H7 (cell line): Measurements from ENCODE around the gene GAK. TPM values are rescaled to one million over a fixed set of nuclear protein-coding genes. Genes with fewer than 3 reads are reported as not detected.
A peak's percentile ranks its signal among the peaks of the same experiment; 100 is the strongest.
"Not testable (repeated sequence)": the region's sequence is repeated elsewhere in the genome, so short reads cannot be mapped to it uniquely, and the experiment has no call there.

ENCODE experiments used
- DNase-seq: peaks from one replicate; pipeline ENCODE4 v3.0.0; 2012
- H3K27me3 ChIP-seq: 2 replicates; pipeline ENCODE4 v1.6.0; 2011; ENCODE audit warnings: mild to moderate bottlenecking, low read length; ENCODE audit not compliant: control insufficient read depth, insufficient read depth
- H3K36me3 ChIP-seq: replicated peaks from 2 replicates; pipeline ENCODE4 v1.5.1; 2011; ENCODE audit warnings: low read length; ENCODE audit not compliant: control insufficient read depth, insufficient read depth
- H3K4me3 ChIP-seq: 2 replicates; pipeline ENCODE4 v1.5.1; 2011; ENCODE audit warnings: low read depth, mild to moderate bottlenecking, control low read depth, low read length, moderate library complexity; ENCODE audit not compliant: insufficient read depth
- total RNA-seq: library from RNA; depleted of rRNA; stranded (reverse); fragments of >200 nt; shearing (Covaris generic); gene quantifications from 2 replicates; pipeline ENCODE4 v1.2.3, GENCODE V29; 2014

GAK gene
- total RNA-seq, 1 experiment from 2014 or later, result 77.4 TPM

DNA sequence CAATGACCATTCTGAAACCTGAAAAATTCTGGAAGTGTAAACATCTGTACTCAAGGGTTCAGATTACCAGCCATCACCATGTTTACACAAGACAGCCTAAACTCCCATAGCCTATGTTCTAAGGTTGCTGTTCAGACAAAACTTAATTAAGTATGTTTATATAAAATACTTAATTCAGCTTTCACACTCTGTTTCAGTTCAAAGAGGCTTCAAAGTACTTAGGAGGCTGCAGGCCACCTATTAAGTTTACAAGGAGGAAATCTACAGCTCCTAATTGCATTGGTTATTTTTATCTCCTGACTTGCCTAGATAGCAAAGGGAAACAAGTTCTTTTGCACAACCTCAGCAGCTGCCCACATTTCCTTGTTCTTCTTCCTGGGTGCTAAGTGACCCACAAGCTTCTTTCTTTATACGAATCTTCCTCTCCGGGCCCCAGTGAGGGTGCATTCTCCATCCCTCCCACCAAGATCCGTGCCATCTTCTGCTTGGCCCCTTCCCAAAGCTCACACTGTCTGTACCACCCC, 2.0 kb downstream of the GAK start:
- peak; percentile 17 for DNase-seq
- no peaks in the 10 kb centered on the region for H3K27me3 ChIP-seq
- H3K36me3 ChIP-seq, result no peaks in the 10 kb centered on the region
- H3K4me3 ChIP-seq, result no peak overlapping the region

DNA sequence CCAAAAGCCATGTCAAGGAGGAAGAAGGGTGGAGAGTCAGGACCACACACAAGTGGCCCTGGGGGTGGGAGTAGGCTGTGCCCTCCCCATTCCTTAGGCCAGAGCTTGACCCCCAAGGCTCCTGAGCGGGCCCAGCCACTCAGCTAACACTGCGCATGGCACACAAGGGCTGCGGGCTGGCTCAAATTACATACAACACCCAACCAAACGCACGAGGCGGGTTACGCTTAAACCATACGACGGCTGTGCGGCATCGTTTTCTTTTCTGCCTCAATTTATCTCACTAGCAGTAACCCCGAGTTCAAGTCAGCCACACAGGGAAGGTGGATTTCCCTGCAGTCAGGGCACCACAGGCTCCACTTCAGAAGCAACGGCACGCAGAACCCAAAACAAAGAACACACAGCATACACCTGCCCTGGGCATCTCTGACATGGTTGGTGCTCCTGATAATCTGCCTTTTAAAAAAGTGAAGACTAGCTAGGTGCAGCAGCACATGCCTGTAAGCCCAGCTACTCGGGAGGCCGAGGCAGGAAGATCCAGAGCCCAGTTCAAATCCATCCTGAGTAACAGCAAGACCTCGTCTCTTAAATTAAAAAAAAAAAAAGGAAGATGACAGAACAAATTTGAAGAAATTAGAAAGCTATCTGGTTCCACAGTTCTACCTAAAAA, 2.9 kb downstream of the GAK start:
- DNase-seq, result peak; percentile 15
- Histone ChIP-seq H3K36me3 (no peaks in the 10 kb centered on the region), H3K4me3 (no peak overlapping the region), H3K27me3 (no peaks in the 10 kb centered on the region)

- H3K4me3 ChIP-seq, H3K27me3 ChIP-seq, H3K36me3 ChIP-seq: not testable (repeated sequence)
- DNase-seq, result peak; percentile 48
These were observed 4.5 kb downstream of the GAK start for GRCh38 chr4:927566-927965.

- peak; percentile 93 for DNase-seq
- H3K36me3 ChIP-seq, result no peaks in the 10 kb centered on the region
- no peaks in the 10 kb centered on the region for H3K27me3 ChIP-seq
- H3K4me3 ChIP-seq, result no peak overlapping the region
These were observed 5.6 kb downstream of the GAK start for GRCh38 chr4:926538-926937.

DNA sequence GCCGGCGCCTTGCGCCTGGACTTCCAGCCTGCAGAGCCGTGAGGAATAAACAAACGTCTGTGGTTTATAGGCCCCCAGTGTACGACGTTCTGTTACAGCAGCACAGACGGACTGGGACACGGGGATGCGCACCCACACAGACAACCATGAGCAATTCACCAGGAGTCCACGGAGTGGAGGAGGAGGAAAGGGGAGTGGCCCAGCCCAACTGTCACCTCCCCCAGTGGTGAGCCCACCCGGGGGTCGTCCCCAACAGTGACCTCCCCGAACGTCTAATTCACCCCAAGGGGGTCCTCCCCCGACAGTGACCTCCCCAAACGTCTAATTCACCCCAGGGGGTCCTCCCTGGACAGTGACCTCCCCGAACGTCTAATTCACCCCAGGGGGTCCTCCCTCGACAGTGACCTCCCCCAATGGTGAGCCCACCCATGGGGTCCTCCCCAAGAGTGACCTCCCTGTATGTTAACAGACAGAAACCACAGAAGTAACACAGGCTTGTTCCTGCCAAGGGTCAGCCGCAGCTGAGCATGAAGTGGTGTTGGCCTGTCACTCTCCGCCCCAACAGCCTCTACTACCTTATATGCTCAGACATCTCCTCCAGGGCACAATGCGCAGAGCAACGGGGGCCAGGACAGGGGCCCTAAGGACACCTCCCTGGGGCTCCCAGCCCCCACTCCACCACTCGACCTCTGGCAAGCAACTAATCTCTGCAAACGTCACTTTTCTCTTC, 6.2 kb downstream of the GAK start:
- no peaks in the 10 kb centered on the region for H3K36me3 ChIP-seq
- DNase-seq, result peak; percentile 39
- no peaks in the 10 kb centered on the region for H3K27me3 ChIP-seq
- H3K4me3 ChIP-seq, result no peak overlapping the region

GRCh38 chr4:925171-925570, 6.9 kb downstream of the GAK start:
- DNase-seq, result peak; percentile 32
- no peaks in the 10 kb centered on the region for H3K27me3 ChIP-seq
- no peak overlapping the region for H3K4me3 ChIP-seq
- no peaks in the 10 kb centered on the region for H3K36me3 ChIP-seq

- DNase-seq, result peak; percentile 59
- no peaks in the 10 kb centered on the region for H3K36me3 ChIP-seq
- no peak overlapping the region for H3K4me3 ChIP-seq
- no peaks in the 10 kb centered on the region for H3K27me3 ChIP-seq
These were observed 7.7 kb downstream of the GAK start for GRCh38 chr4:924107-925096.

- no peaks in the 10 kb centered on the region for H3K27me3 ChIP-seq
- peak; percentile 16 for DNase-seq
These were observed 10.2 kb downstream of the GAK start for GRCh38 chr4:921830-922331.

DNA sequence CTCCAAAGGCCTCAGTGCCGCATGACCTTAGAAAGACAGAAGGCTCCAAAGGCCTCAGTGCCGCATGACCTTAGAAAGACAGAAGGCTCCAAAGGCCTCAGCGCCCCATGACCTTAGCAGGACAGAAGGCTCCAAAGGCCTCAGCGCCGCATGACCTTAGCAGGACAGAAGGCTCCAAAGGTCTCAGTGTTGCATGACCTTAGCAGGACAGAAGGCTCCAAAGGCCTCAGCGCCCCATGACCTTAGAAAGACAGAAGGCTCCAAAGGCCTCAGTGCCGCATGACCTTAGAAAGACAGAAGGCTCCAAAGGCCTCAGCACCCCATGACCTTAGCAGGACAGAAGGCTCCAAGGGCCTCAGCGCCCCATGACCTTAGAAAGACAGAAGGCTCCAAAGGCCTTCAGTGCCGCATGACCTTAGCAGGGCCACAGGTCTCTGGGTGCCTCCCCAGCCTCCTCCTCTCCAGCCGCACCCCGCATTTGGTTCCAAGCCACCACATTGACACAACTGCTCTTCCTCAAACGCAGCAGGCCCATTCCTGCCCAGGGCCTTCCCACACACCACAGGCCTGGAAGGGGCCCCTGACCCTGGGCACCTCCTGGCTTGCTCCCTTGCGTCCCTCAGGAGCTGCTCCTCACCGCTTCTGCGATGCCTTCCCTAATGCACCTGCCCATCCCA, 13.0 kb downstream of the GAK start:
- peak; percentile 39 for DNase-seq
- H3K27me3 ChIP-seq, H3K36me3 ChIP-seq, H3K4me3 ChIP-seq: not testable (repeated sequence)

More at GRCh38 chr4:921830-922331, 10.2 kb downstream of the GAK start:
- no peaks in the 10 kb centered on the region for H3K36me3 ChIP-seq
- H3K4me3 ChIP-seq, result no peak overlapping the region

- not testable (repeated sequence) for H3K36me3 ChIP-seq, H3K4me3 ChIP-seq, H3K27me3 ChIP-seq, DNase-seq
These were observed 13.5 kb downstream of the GAK start for GRCh38 chr4:918591-918990.

- H3K27me3 ChIP-seq, result no peaks in the 10 kb centered on the region
- H3K4me3 ChIP-seq, result no peak overlapping the region
- no peak for DNase-seq
- no peaks in the 10 kb centered on the region for H3K36me3 ChIP-seq
These were observed 14.1 kb downstream of the GAK start for GRCh38 chr4:917992-918391.

DNA sequence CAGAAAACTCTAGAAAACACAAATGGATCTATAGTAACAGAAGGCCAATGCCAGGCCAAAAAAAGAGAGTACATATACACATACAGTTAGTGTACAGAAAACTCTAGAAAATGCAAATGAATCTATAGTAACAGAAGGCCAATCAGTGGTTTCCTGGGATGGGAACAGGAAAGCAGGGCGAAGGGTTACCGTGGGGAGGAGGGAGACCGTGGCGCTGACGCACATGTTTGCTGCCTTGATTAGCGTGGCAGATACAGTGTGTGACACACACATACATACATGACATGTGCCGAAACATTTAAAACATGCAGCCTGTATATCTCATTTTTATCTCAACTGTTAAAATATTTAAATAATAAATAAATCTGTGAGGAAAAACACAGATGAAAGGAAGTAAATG, 14.7 kb downstream of the GAK start:
- H3K36me3 ChIP-seq, result no peaks in the 10 kb centered on the region; the same call in 1 of the 2 replicates
- no peaks in the 10 kb centered on the region for H3K27me3 ChIP-seq
- peak; percentile 22 for DNase-seq
- H3K4me3 ChIP-seq, result no peak overlapping the region

- no peak for DNase-seq
- H3K4me3 ChIP-seq, result no peak overlapping the region
- H3K36me3 ChIP-seq, result no peaks in the 10 kb centered on the region; the same call in 1 of the 2 replicates
- H3K27me3 ChIP-seq, result no peaks in the 10 kb centered on the region
These were observed 16.5 kb downstream of the GAK start for GRCh38 chr4:915595-915994.

- DNase-seq, result peak; percentile 5
- H3K36me3 ChIP-seq, result no peaks in the 10 kb centered on the region; the same call in 1 of the 2 replicates
- H3K27me3 ChIP-seq, result no peaks in the 10 kb centered on the region
- H3K4me3 ChIP-seq, result no peak overlapping the region
These were observed 17.1 kb downstream of the GAK start for GRCh38 chr4:915041-915474.
